H1 (cell line): ENCODE measurements around the gene NAA25. TPM values are rescaled to one million over a fixed set of nuclear protein-coding genes. Genes with fewer than 3 reads are reported as not detected.

Experiments
- CTCF ChIA-PET: fragments of 300-600 bp; sonication (Branson Sonifier 250); formaldehyde crosslinking; loops from one replicate; lab custom pipeline; 2021; ENCODE audit not compliant: partially characterized antibody; lab: Charles Lee
- POLR2A ChIA-PET: fragments of 300-600 bp; sonication (Branson Sonifier 250); formaldehyde crosslinking; loops from one replicate; lab custom pipeline; 2021; ENCODE audit warnings: inconsistent platforms; ENCODE audit not compliant: partially characterized antibody; lab: Charles Lee
- DNase-seq, 2 experiments: peaks; one replicate each; pipeline versions ENCODE4 v3.0.0 to v3.0.0-alpha.2; 2010 to 2022; ENCODE audit warnings: low spot score in 2 of 2, low read depth in 1 of 2, mixed read lengths in 1 of 2
- FAIRE-seq: peaks from 2 replicates; lab custom pipeline; 2011; peaks lifted over from hg19 to GRCh38; lab: Jason Lieb, UNC
- H2AFZ ChIP-seq: 2 replicates; pipeline ENCODE4 v1.8.1; 2012; ENCODE audit warnings: low read length, inconsistent platforms
- H2AK5ac ChIP-seq: 2 replicates; pipeline ENCODE4 v1.6.1; 2013; ENCODE audit warnings: low read depth, low read length
- H2BK120ac ChIP-seq: replicated peaks from 2 replicates; pipeline ENCODE3; 2013; ENCODE audit warnings: low read depth, low read length, inconsistent platforms
- H2BK12ac ChIP-seq: 2 replicates; pipeline ENCODE4 v1.6.1; 2013; ENCODE audit warnings: low read depth, low read length
- H2BK15ac ChIP-seq: 2 replicates; pipeline ENCODE4 v1.6.1; 2013; ENCODE audit warnings: low read length
- H2BK20ac ChIP-seq: 2 replicates; pipeline ENCODE4 v1.6.1; 2013; ENCODE audit warnings: low read length
- H2BK5ac ChIP-seq: 2 replicates; pipeline ENCODE4 v1.6.1; 2013; ENCODE audit warnings: low read depth, low read length
- H3K14ac ChIP-seq: 2 replicates; pipeline ENCODE4 v1.6.1; 2013; ENCODE audit warnings: inconsistent platforms; ENCODE audit not compliant: insufficient read length
- H3K18ac ChIP-seq: 2 replicates; pipeline ENCODE4 v1.6.1; 2013; ENCODE audit warnings: low read length; ENCODE audit errors: extremely low read depth
- H3K23ac ChIP-seq: 2 replicates; pipeline ENCODE4 v1.6.1; 2013; ENCODE audit warnings: inconsistent platforms; ENCODE audit not compliant: insufficient read length
- H3K23me2 ChIP-seq: 2 replicates; pipeline ENCODE4 v1.6.1; 2013; ENCODE audit warnings: low read depth, low read length
- H3K27ac ChIP-seq: 2 replicates; pipeline ENCODE4 v1.6.1; 2011; ENCODE audit warnings: low read depth, low read length, inconsistent platforms
- H3K27me3 ChIP-seq, 4 experiments: replicated peaks in 1 of 4; 1 replicate in 1 of 4; 2 replicates in 3 of 4; pipeline versions ENCODE4 v1.6.1 to v1.8.1; 2011 to 2013; ENCODE audit warnings: low read length in 3 of 4, mild to moderate bottlenecking in 3 of 4, inconsistent platforms in 2 of 4, mixed read lengths in 2 of 4, moderate library complexity in 1 of 4; ENCODE audit not compliant: control insufficient read depth in 3 of 4, insufficient read depth in 3 of 4; ENCODE audit errors: extremely low read depth in 1 of 4
- H3K36me3 ChIP-seq, 4 experiments: 2 replicates each; pipeline versions ENCODE4 v1.6.1 to v1.8.1; 2011 to 2013; ENCODE audit warnings: mild to moderate bottlenecking in 4 of 4, low read length in 3 of 4, moderate library complexity in 2 of 4, control low read depth in 1 of 4, inconsistent platforms in 1 of 4; ENCODE audit not compliant: insufficient read depth in 4 of 4, control insufficient read depth in 2 of 4
- H3K4ac ChIP-seq: replicated peaks from 2 replicates; pipeline ENCODE3; 2013; ENCODE audit warnings: low read length, low read depth, mixed read lengths, inconsistent platforms; ENCODE audit not compliant: insufficient read length
- H3K4me1 ChIP-seq, 4 experiments: replicated peaks in 1 of 4; 1 replicate in 1 of 4; 2 replicates in 3 of 4; pipeline versions ENCODE4 v1.6.1 to v1.8.1; 2011 to 2013; ENCODE audit warnings: low read length in 3 of 4, inconsistent platforms in 2 of 4, mixed read lengths in 1 of 4; ENCODE audit not compliant: insufficient read depth in 4 of 4, control insufficient read depth in 3 of 4
- H3K4me2 ChIP-seq, 2 experiments: 2 replicates each; pipeline versions ENCODE4 v1.6.1 to v1.8.1; 2011 to 2013; ENCODE audit warnings: low read depth in 2 of 2, low read length in 2 of 2, control low read depth in 1 of 2, inconsistent platforms in 1 of 2, mild to moderate bottlenecking in 1 of 2; ENCODE audit not compliant: insufficient read depth in 1 of 2
- H3K4me3 ChIP-seq, 4 experiments: fragments of 200-600, 300-600 bp in 1 of 4; sonication (generic), shearing (Covaris generic), sonication (Bioruptor Twin) in 1 of 4; 2 replicates each; pipeline versions ENCODE4 v1.5.1 to v1.8.1; 2011 to 2016; ENCODE audit warnings: low read length in 4 of 4, low read depth in 3 of 4, control low read depth in 2 of 4, inconsistent platforms in 2 of 4, mild to moderate bottlenecking in 2 of 4, mixed read lengths in 1 of 4, moderate library complexity in 1 of 4; ENCODE audit not compliant: insufficient read depth in 2 of 4; ENCODE audit errors: extremely low read depth in 1 of 4
- H3K56ac ChIP-seq: replicated peaks from 2 replicates; pipeline ENCODE3; 2013; ENCODE audit warnings: low read depth, mild to moderate bottlenecking, mixed read lengths, low read length, inconsistent platforms; ENCODE audit not compliant: insufficient read length
- H3K79me1 ChIP-seq: 2 replicates; pipeline ENCODE4 v1.6.1; 2013; ENCODE audit warnings: low read depth, low read length, control low read depth
- H3K79me2 ChIP-seq, 2 experiments: 2 replicates each; pipeline versions ENCODE4 v1.6.1 to v1.8.1; 2012 to 2013; ENCODE audit warnings: low read length in 2 of 2, mild to moderate bottlenecking in 2 of 2, inconsistent platforms in 1 of 2; ENCODE audit not compliant: insufficient read depth in 2 of 2, control insufficient read depth in 1 of 2
- H3K9ac ChIP-seq, 4 experiments: replicated peaks in 1 of 4; 1 replicate in 1 of 4; 2 replicates in 3 of 4; pipeline versions ENCODE4 v1.6.1 to v1.8.1; 2011 to 2013; ENCODE audit warnings: low read depth in 3 of 4, low read length in 3 of 4, control low read depth in 2 of 4, mild to moderate bottlenecking in 2 of 4, moderate library complexity in 2 of 4, inconsistent platforms in 1 of 4; ENCODE audit errors: extremely low read depth in 1 of 4
- H3K9me3 ChIP-seq, 2 experiments: 2 replicates each; pipeline versions ENCODE4 v1.6.1 to v1.8.1; 2012 to 2013; ENCODE audit warnings: mild to moderate bottlenecking in 2 of 2, moderate library complexity in 2 of 2, control low read depth in 1 of 2, inconsistent platforms in 1 of 2, low read depth in 1 of 2, low read length in 1 of 2, mixed read lengths in 1 of 2; ENCODE audit not compliant: insufficient read depth in 2 of 2
- H4K20me1 ChIP-seq, 2 experiments: replicated peaks in 1 of 2; 2 replicates each; pipeline versions ENCODE3 to v1.8.1; 2011 to 2013; ENCODE audit warnings: inconsistent platforms in 2 of 2, low read length in 2 of 2, mild to moderate bottlenecking in 1 of 2; ENCODE audit not compliant: insufficient read depth in 2 of 2, control insufficient read depth in 1 of 2
- H4K5ac ChIP-seq: 2 replicates; pipeline ENCODE4 v1.6.1; 2013; ENCODE audit warnings: low read length, low read depth, mixed read lengths, inconsistent platforms; ENCODE audit not compliant: insufficient read length
- H4K8ac ChIP-seq: 2 replicates; pipeline ENCODE4 v1.8.0; 2013; ENCODE audit warnings: mild to moderate bottlenecking, moderate library complexity, low read length, inconsistent platforms; ENCODE audit not compliant: insufficient read depth; ENCODE audit errors: extremely low read depth
- H4K91ac ChIP-seq: replicated peaks from 2 replicates; pipeline ENCODE3; 2013; ENCODE audit warnings: low read length, mixed read lengths, inconsistent platforms; ENCODE audit not compliant: insufficient read length
- CBX5 ChIP-seq: fragments of 300-800, 300-1000 bp; sonication (generic); IDR thresholded peaks from 2 replicates; pipeline ENCODE4 v1.7.1; 2016; ENCODE audit warnings: antibody characterized with exemption, low read length, low read depth
- CREB1 ChIP-seq: IDR thresholded peaks from 2 replicates; pipeline ENCODE4 v1.6.1; 2012; ENCODE audit warnings: inconsistent platforms
- CTBP2 ChIP-seq: IDR thresholded peaks from 2 replicates; pipeline ENCODE4 v1.7.0; 2011; ENCODE audit warnings: borderline replicate concordance, mild to moderate bottlenecking, moderate library complexity, mixed read lengths, low read length; ENCODE audit not compliant: insufficient read depth, insufficient read length
- MAFK ChIP-seq: IDR thresholded peaks from 2 replicates; pipeline ENCODE4 v1.6.1; 2012; ENCODE audit warnings: low read depth, mild to moderate bottlenecking, improper control_type of control experiment, low read length
- NRF1 ChIP-seq: IDR thresholded peaks from 2 replicates; pipeline ENCODE4 v1.6.1; 2011; ENCODE audit warnings: mild to moderate bottlenecking, low read depth, low read length, improper control_type of control experiment
- POLR2AphosphoS5 ChIP-seq: IDR thresholded peaks from 2 replicates; pipeline ENCODE4 v1.6.1; 2011; ENCODE audit warnings: low read depth, low read length
- RBBP5 ChIP-seq: IDR thresholded peaks from 2 replicates; pipeline ENCODE4 v1.7.1; 2012; ENCODE audit warnings: low read depth, mild to moderate bottlenecking, inconsistent platforms, low read length, moderate library complexity, borderline replicate concordance
- RXRA ChIP-seq: IDR thresholded peaks from 2 replicates; pipeline ENCODE4 v1.6.1; 2011; ENCODE audit warnings: low read depth, mild to moderate bottlenecking, low read length, moderate library complexity; ENCODE audit not compliant: insufficient read depth
- SP1 ChIP-seq: IDR thresholded peaks from 2 replicates; pipeline ENCODE4 v1.6.1; 2011; ENCODE audit warnings: low read depth, low read length
- WGBS, 2 experiments: shearing (Covaris generic) in 1 of 2; methylation state at CpG; one replicate each; pipeline versions ENCODE4 v1.1.6 to v1.1.7; 2013 to 2015; ENCODE audit warnings: low lambda C conversion rate in 2 of 2, mixed read lengths in 2 of 2, inconsistent platforms in 1 of 2, low coverage in 1 of 2, missing lambda C conversion rate in 1 of 2; ENCODE audit not compliant: insufficient replicate concordance in 2 of 2, insufficient coverage in 1 of 2, insufficient read length in 1 of 2; ENCODE audit errors: extremely low coverage in 1 of 2, missing lambda C conversion rate in 1 of 2; 5-methylcytosine and 5-hydroxymethylcytosine counted together
- polyA plus RNA-seq, 7 experiments: library from polyadenylated mRNA; depleted of rRNA in 3 of 7; stranded (reverse) in 5 of 7; unstranded in 2 of 7; fragments of >200 nt in 5 of 7; fragments of 200-250 nt in 2 of 7; gene quantifications; 1 replicate in 5 of 7; 2 replicates in 1 of 7; 4 replicates in 1 of 7; pipeline versions ENCODE4 v1.2.1 to v1.2.3, GENCODE V29; 2011 to 2013; ENCODE audit warnings: missing spikeins in 2 of 7, mixed read lengths in 2 of 7
- total RNA-seq: library from RNA; stranded (reverse); fragmentation: NEBNext Ultra II Directional; extraction: Animal tissue kit (Norgen Biotek cat#: 25700); gene quantifications from 2 replicates; pipeline ENCODE4 v1.2.1, GENCODE V29; 2021

NAA25 gene
- total and polyA plus RNA-seq, 2 of the 8 experiments (the other 6 are each of a cell fraction or from before 2014, with no cell fraction given), result 10.8 to 60.3 TPM

DNA sequence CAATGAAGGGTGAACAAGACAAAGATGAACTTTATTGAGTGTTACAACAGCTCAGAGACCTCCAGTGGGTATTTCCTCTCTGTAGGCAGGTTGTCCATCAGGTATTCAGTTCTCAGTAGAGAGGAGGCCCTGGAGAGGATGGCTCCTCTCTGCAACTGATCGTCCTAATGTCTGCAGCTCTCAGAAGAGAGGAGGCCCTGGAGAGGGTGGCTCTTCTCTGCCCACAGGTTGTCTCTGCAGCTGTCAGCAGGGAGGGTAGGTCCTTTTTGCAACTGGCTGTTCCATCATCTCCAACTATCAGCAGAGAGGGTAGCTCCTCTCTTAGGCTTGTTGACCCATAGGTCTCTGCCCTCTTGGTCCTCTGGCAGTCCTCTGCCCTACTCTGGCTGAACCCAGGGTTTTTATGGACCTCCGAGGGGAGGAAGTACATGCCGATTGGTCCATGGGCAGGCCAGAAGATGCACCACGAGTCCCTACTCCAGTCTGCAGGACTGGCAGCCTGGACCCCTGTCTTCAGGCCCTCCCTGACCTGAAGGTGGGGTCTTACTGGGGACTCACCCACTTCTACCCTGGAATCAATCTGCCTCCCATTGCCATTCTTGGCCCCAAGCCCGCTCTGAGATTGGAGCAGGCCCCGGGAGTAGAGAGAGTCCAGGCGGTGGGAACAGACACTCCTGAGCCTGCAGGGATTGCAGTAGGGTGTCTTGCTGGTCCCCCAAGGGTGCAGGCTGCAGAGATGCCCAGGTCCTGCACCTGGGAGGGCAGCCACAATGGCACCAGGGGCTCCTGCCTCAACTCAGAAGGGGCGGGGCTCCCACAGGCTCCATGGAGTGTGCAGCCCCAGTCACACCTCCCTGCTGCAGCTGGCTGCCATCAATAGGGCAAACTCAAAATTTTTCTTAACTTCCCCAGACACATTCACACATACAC is 97.9 kb downstream of the NAA25 start:
- H4K91ac ChIP-seq, result no peak overlapping the region
- no peak for FAIRE-seq
- no peak overlapping the region for H3K27ac ChIP-seq
- H3K23ac ChIP-seq, result no peak overlapping the region
- no peak overlapping the region for H2BK5ac ChIP-seq
- no peak overlapping the region for H3K4me3 ChIP-seq
- H2BK120ac ChIP-seq, result no peak overlapping the region
- H4K20me1 ChIP-seq, result peaks cover 0 to 2% of the 10 kb centered on the region in 2 experiments
- POLR2A ChIA-PET, result interaction anchor here (0.6 to 1.3 kb wide), 4 partner anchors 9 to 65 kb away, joined by 3 to 4 read pairs (median 4); no protein-coding TSS in a partner anchor
- H4K5ac ChIP-seq, result no peak overlapping the region
- H2BK20ac ChIP-seq, result no peak overlapping the region
- H4K8ac ChIP-seq, result no peak overlapping the region
- WGBS, 2 experiments, result 87% methylated on average over 8 of the region's 8 CpGs; no CpG with 5 or more reads in 1 of the 2 experiments
- H3K4ac ChIP-seq, result no peak overlapping the region
- H3K23me2 ChIP-seq, result peaks cover 8% of the 10 kb centered on the region
- no peak overlapping the region for H2AFZ ChIP-seq
- H3K56ac ChIP-seq, result no peak overlapping the region
- CTCF ChIA-PET, result interaction anchor here (1.1 kb wide), 1 partner anchor 67 kb away, joined by 4 read pairs; no protein-coding TSS in a partner anchor
- DNase-seq, result no peak
- no peak overlapping the region for H2BK15ac ChIP-seq
- H2AK5ac ChIP-seq, result no peak overlapping the region
- peaks cover 4 to 13% (median 5%) of the 10 kb centered on the region in 4 experiments for H3K4me1 ChIP-seq
- no peaks in the 10 kb centered on the region for H3K27me3 ChIP-seq
- no peaks in the 10 kb centered on the region for H3K9me3 ChIP-seq
- peaks cover 1 to 4% (median 3%) of the 10 kb centered on the region in 4 experiments; a peak in 5 of 8 replicates for H3K36me3 ChIP-seq
- H3K4me2 ChIP-seq, result peak overlapping the region in 1 of 2 experiments; percentile 93; a peak in 3 of 4 replicates
- H3K9ac ChIP-seq, result no peak overlapping the region
- no peaks in the 10 kb centered on the region; the same call in 1 of the 2 replicates for H3K79me1 ChIP-seq
- H3K18ac ChIP-seq, result no peak overlapping the region
- peaks cover 13 to 33% of the 10 kb centered on the region in 2 experiments for H3K79me2 ChIP-seq
- no peak overlapping the region for H3K14ac ChIP-seq
- no peak overlapping the region for H2BK12ac ChIP-seq
- TF ChIP-seq RXRA (no peak), CREB1 (no peak), CBX5 (no peak), NRF1 (no peak), SP1 (no peak), CTBP2 (no peak), RBBP5 (no peak), MAFK (no peak), POLR2AphosphoS5 (no peak)
